Measurements from ENCODE around the gene NCBP1. TPM values are rescaled to one million over a fixed set of nuclear protein-coding genes. Genes with fewer than 3 reads are reported as not detected.

NCBP1 gene
- total and polyA plus RNA-seq, 8 donors = 5.5 to 90.4 (median 18.5) TPM

- no peak for TF ChIP-seq POLR2AphosphoS5 (IDR thresholded peaks at IDR 0.05)
- no peak for TF ChIP-seq EP300 (IDR thresholded peaks at IDR 0.05)
- no peak for TF ChIP-seq POLR2A (IDR thresholded peaks at IDR 0.05)
- no peak for TF ChIP-seq CTCF (IDR thresholded peaks at IDR 0.05)
- Histone ChIP-seq H3K4me3 (no peak overlapping the region), H3K4me1 (peaks cover 0 to 7% (median 2%) of the 10 kb centered on the region in 4 donors), H3K36me3 (no peaks in the 10 kb centered on the region), H3K9me3 (no peaks in the 10 kb centered on the region), H3K27ac (no peak overlapping the region), H3K27me3 (peaks cover 0 to 13% (median 0%) of the 10 kb centered on the region in 3 donors)
- WGBS, 5 donors = 37 to 47% (median 43%) methylated on average over 12 of the region's 12 CpGs
- peak in 1 of 2 donors; percentile 42 for DNase-seq
- intact Hi-C loops (cut with DNase I; ENCODE audit: low total_unique reads) = loop anchor here (5.0 kb wide), 1 partner anchor 191 kb away; no protein-coding TSS in a partner anchor
Observed at GRCh38 chr9:97711223-97711626, 77.6 kb downstream of the NCBP1 start.

- DNase-seq = peak in 1 of 2 donors; percentile 74
- Histone ChIP-seq H3K9me3 (no peaks in the 10 kb centered on the region), H3K27me3 (peaks cover 0 to 13% (median 0%) of the 10 kb centered on the region in 3 donors), H3K4me1 (peaks cover 0 to 7% (median 2%) of the 10 kb centered on the region in 4 donors), H3K36me3 (no peaks in the 10 kb centered on the region), H3K27ac (no peak overlapping the region), H3K4me3 (no peak overlapping the region)
- TF ChIP-seq POLR2AphosphoS5 (IDR thresholded peaks at IDR 0.05) (no peak), POLR2A (IDR thresholded peaks at IDR 0.05) (no peak), EP300 (IDR thresholded peaks at IDR 0.05) (no peak), CTCF (IDR thresholded peaks at IDR 0.05) (no peak)
- intact Hi-C loops (cut with DNase I; ENCODE audit: low total_unique reads) = loop anchor here (5.0 kb wide), 1 partner anchor 188 kb away; no protein-coding TSS in a partner anchor
- WGBS, 5 donors = 14 to 29% (median 21%) methylated on average over 3 of the region's 3 CpGs
Observed at GRCh38 chr9:97714435-97714834, 80.8 kb downstream of the NCBP1 start.

GRCh38 chr9:97717866-97718265, 84.2 kb downstream of the NCBP1 start:
- TF ChIP-seq POLR2AphosphoS5 (IDR thresholded peaks at IDR 0.05) = no peak
- TF ChIP-seq POLR2A (IDR thresholded peaks at IDR 0.05) = no peak
- no peak for TF ChIP-seq CTCF (IDR thresholded peaks at IDR 0.05)
- TF ChIP-seq EP300 (IDR thresholded peaks at IDR 0.05) = no peak
- Histone ChIP-seq H3K36me3 (no peaks in the 10 kb centered on the region), H3K9me3 (peaks cover 0 to 6% (median 0%) of the 10 kb centered on the region in 4 donors), H3K4me1 (no peaks in the 10 kb centered on the region), H3K4me3 (no peak overlapping the region), H3K27me3 (no peaks in the 10 kb centered on the region), H3K27ac (no peak overlapping the region)
- 56 to 76% (median 67%) methylated on average over 3 of the region's 3 CpGs for WGBS, 5 donors
- DNase-seq = no peak
- intact Hi-C loops (cut with DNase I; ENCODE audit: low total_unique reads) = no loop called here

GRCh38 chr9:97721396-97721795, 87.8 kb downstream of the NCBP1 start:
- intact Hi-C loops (cut with DNase I; ENCODE audit: low total_unique reads) = no loop called here
- 71 to 90% (median 85%) methylated on average over 2 of the region's 2 CpGs for WGBS, 5 donors
- no peak overlapping the region for H3K4me3 ChIP-seq
- H3K4me1 ChIP-seq = no peaks in the 10 kb centered on the region
- TF ChIP-seq POLR2A (IDR thresholded peaks at IDR 0.05) (no peak), CTCF (IDR thresholded peaks at IDR 0.05) (no peak), POLR2AphosphoS5 (IDR thresholded peaks at IDR 0.05) (no peak), EP300 (IDR thresholded peaks at IDR 0.05) (no peak)
- no peaks in the 10 kb centered on the region for H3K36me3 ChIP-seq
- H3K9me3 ChIP-seq = peaks cover 0 to 6% (median 0%) of the 10 kb centered on the region in 4 donors
- H3K27me3 ChIP-seq = no peaks in the 10 kb centered on the region
- no peak overlapping the region for H3K27ac ChIP-seq
- no peak for DNase-seq
